Glutamatergic neuron (in vitro differentiated cells): ENCODE results near the gene ITGA4. TPM values are rescaled to one million over a fixed set of nuclear protein-coding genes. Genes with fewer than 3 reads are reported as not detected.
A peak's percentile ranks its signal among the peaks of the same experiment; 100 is the strongest.

Source experiments
- DNase-seq: peaks from one replicate; pipeline ENCODE4 v3.0.0; 2022
- H3K27ac Mint-ChIP-seq: one replicate; pipeline ENCODE4 v1.8.0; 2020; ENCODE audit warnings: mild to moderate bottlenecking, mixed read lengths, inconsistent platforms; ENCODE audit not compliant: unreplicated experiment
- H3K27me3 Mint-ChIP-seq: one replicate; pipeline ENCODE4 v1.8.0; 2020; ENCODE audit warnings: mild to moderate bottlenecking, moderate library complexity, mixed read lengths, inconsistent platforms; ENCODE audit not compliant: unreplicated experiment
- H3K36me3 Mint-ChIP-seq: one replicate; pipeline ENCODE4 v1.8.0; 2020; ENCODE audit warnings: mild to moderate bottlenecking, mixed read lengths, inconsistent platforms; ENCODE audit not compliant: unreplicated experiment
- H3K4me1 Mint-ChIP-seq: one replicate; pipeline ENCODE4 v1.8.0; 2020; ENCODE audit warnings: mild to moderate bottlenecking, low read depth, mixed read lengths, inconsistent platforms; ENCODE audit not compliant: unreplicated experiment
- H3K4me3 Mint-ChIP-seq: one replicate; pipeline ENCODE4 v1.8.0; 2020; ENCODE audit warnings: mild to moderate bottlenecking, mixed read lengths, inconsistent platforms; ENCODE audit not compliant: unreplicated experiment
- H3K9me3 Mint-ChIP-seq: one replicate; pipeline ENCODE4 v1.8.0; 2020; ENCODE audit warnings: mild to moderate bottlenecking, moderate library complexity, mixed read lengths, inconsistent platforms; ENCODE audit not compliant: unreplicated experiment
- CTCF ChIP-seq: fragments of 200-600 bp; sonication (generic); IDR thresholded peaks from one replicate; pipeline ENCODE4 v1.5.0; 2021; ENCODE audit not compliant: partially characterized antibody, unreplicated experiment
- total RNA-seq: library from RNA; stranded (reverse); fragmentation: NEBNext Ultra II Directional; extraction: Animal tissue kit (Norgen Biotek cat#: 25700); gene quantifications from one replicate; pipeline ENCODE4 v1.2.1, GENCODE V29; 2021; ENCODE audit not compliant: unreplicated experiment

Gene ITGA4
- total RNA-seq, 1 donor from 2014 or later: 5.4 TPM

GRCh38 chr2:181574321-181574720 lies 117.1 kb downstream of the ITGA4 start:
- H3K27me3 Mint-ChIP-seq: no peaks in the 10 kb centered on the region
- peaks cover 10% of the 10 kb centered on the region for H3K4me1 Mint-ChIP-seq
- peak overlapping the region; percentile 88 for H3K27ac Mint-ChIP-seq
- H3K9me3 Mint-ChIP-seq: no peaks in the 10 kb centered on the region
- H3K36me3 Mint-ChIP-seq: no peaks in the 10 kb centered on the region
- peak overlapping the region; percentile 44 for H3K4me3 Mint-ChIP-seq
- no peak for DNase-seq
- no peak for TF ChIP-seq CTCF

GRCh38 chr2:181575024-181575649 lies 118.0 kb downstream of the ITGA4 start:
- peak; percentile 39 for DNase-seq
- H3K4me3 Mint-ChIP-seq: no peak overlapping the region
- no peaks in the 10 kb centered on the region for H3K9me3 Mint-ChIP-seq
- no peak for TF ChIP-seq CTCF
- no peak overlapping the region for H3K27ac Mint-ChIP-seq
- no peaks in the 10 kb centered on the region for H3K27me3 Mint-ChIP-seq
- peaks cover 10% of the 10 kb centered on the region for H3K4me1 Mint-ChIP-seq
- H3K36me3 Mint-ChIP-seq: no peaks in the 10 kb centered on the region

GRCh38 chr2:181575650-181576025 lies 118.5 kb downstream of the ITGA4 start:
- Mint-ChIP-seq H3K4me1 (peaks cover 10% of the 10 kb centered on the region), H3K27me3 (no peaks in the 10 kb centered on the region)
- no peak for TF ChIP-seq CTCF

GRCh38 chr2:181576431-181576830 lies 119.2 kb downstream of the ITGA4 start:
- TF ChIP-seq CTCF: no peak
- DNase-seq: no peak
- peaks cover 10% of the 10 kb centered on the region for H3K4me1 Mint-ChIP-seq
- no peak overlapping the region for H3K27ac Mint-ChIP-seq
- no peaks in the 10 kb centered on the region for H3K36me3 Mint-ChIP-seq
- H3K9me3 Mint-ChIP-seq: no peaks in the 10 kb centered on the region
- H3K4me3 Mint-ChIP-seq: no peak overlapping the region
- no peaks in the 10 kb centered on the region for H3K27me3 Mint-ChIP-seq

More at GRCh38 chr2:181575650-181576025, 118.5 kb downstream of the ITGA4 start:
- DNase-seq: no peak
- Mint-ChIP-seq H3K4me3 (no peak overlapping the region), H3K36me3 (no peaks in the 10 kb centered on the region), H3K9me3 (no peaks in the 10 kb centered on the region), H3K27ac (no peak overlapping the region)

- no peaks in the 10 kb centered on the region for H3K27me3 Mint-ChIP-seq
- H3K36me3 Mint-ChIP-seq: no peaks in the 10 kb centered on the region
- no peaks in the 10 kb centered on the region for H3K9me3 Mint-ChIP-seq
- no peak for TF ChIP-seq CTCF
- peaks cover 7% of the 10 kb centered on the region for H3K4me1 Mint-ChIP-seq
- no peak overlapping the region for H3K27ac Mint-ChIP-seq
- no peak for DNase-seq
- H3K4me3 Mint-ChIP-seq: no peak overlapping the region
These were observed 121.6 kb downstream of the ITGA4 start for GRCh38 chr2:181578829-181579228.
